Stimulated activated CD8-positive, alpha-beta memory T cell treated with anti-CD3 and anti-CD28 coated beads, Interleukin-4, amount 100 ng/mL, for 48 hours (primary cell): ENCODE measurements around the gene LAMB1.
A peak's percentile ranks its signal among the peaks of the same experiment; 100 is the strongest.
"Not testable (repeated sequence)": the region's sequence is repeated elsewhere in the genome, so short reads cannot be mapped to it uniquely, and the experiment has no call there.

Experiments
- DNase-seq: peaks from one replicate; pipeline ENCODE4 v3.0.0-alpha.2; 2020

LAMB1 gene

GRCh38 chr7:107907790-107908189 is 95.2 kb downstream of the LAMB1 start:
- no peak for DNase-seq

DNA sequence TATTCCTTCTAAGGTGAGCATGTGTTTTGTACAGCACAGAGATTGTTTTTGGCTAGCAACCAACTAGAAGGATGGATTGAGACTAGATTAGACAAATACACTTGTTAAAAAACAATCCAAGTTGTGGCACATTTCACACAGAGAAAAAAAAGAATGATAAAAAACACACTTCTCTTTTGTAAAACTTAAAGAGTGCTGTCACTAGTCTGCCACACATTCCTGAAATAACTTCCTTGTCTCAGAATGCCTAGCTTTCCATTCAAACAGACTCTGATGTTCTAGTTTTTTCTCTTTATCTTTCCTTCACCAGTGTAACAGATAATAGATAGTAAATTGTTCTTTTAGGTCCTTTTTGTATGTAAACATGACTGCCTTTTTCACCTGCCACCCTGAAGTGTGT is 100.6 kb downstream of the LAMB1 start:
- no peak for DNase-seq

DNA sequence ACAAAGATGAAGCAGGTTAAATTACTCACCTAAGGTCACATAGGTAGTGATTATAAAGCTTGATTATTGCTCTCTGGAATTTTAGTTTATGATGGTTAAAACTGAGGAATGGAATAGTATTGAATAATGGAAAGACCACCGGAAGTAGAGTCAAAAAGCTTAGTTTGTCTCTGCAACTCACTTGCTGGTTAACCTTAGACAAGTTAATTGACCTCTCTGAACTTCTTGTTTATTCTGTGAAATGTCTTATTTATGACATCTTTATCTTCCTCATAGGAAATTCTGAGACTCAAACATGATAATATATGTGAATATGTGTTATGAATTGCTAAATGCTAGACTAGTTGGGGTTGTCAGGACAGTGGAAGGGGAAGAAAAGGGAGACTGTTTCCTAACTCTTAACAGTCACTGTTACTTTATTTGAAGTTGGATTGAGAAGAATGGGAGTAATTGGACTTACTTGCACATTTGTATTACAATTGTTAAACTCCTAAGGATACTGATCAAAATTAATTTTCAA is 102.4 kb downstream of the LAMB1 start:
- DNase-seq = no peak

DNA sequence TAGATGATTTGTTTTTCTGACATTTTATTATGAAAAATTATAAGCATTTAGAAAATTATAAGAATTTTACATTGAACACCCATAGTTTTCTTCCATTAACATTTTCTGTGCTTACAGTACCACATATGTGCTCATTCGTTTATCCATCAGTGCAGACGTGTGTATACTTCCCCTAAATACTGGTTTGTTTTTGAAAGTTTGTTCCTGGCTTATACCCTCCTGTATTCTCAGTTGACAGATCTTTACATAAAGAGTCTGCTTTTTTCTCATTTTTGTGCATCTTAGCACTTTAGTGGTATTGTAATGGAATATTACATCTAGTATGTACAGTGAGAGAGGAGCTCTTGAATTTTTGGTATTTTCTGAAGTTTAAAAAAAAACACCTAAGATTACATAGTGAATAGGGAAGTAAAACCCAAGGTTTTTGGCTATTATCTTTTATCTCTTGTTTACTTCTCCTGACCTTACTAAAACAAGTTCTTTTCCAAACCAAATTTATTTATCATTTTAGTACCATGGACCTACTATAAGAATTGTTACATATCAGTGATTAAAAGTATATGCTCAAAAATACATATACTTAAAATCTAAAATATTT is 103.9 kb downstream of the LAMB1 start:
- DNase-seq = no peak

GRCh38 chr7:107892367-107892741 is 110.6 kb downstream of the LAMB1 start:
- not testable (repeated sequence) for DNase-seq

GRCh38 chr7:107891636-107892366 is 111.2 kb downstream of the LAMB1 start:
- DNase-seq = no peak

- peak; percentile 96 for DNase-seq
Observed at GRCh38 chr7:107890962-107891635, 111.9 kb downstream of the LAMB1 start, which contains the start of gene DLD. Gene DLD (plus strand): TSS chr7:107891183. CDS start chr7:107891251, 68 bp downstream.

DNA sequence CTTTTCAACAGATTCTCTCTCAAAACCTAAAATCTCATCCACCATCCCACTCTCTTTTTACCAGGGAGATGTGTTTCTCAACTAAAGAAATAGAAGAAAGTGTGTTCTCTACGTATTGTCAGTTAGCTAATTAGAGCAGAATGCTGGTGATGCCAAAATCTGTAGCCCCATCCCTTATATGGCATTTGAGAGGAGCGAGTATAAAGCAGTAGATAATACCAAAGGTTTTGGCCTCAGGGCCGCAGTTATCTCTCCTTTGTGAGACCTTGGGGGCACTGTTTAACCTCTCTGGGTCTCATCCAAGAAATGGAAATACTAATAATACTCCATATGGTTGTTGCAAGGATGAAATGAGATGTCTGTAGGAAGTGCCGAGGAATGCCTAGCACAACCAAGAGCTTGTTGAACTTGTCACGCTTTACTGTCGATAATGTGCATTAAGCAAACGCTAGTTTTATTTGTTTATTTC is 112.4 kb downstream of the LAMB1 start:
- no peak for DNase-seq

- no peak for DNase-seq
Observed at GRCh38 chr7:107889992-107890391, 113.0 kb downstream of the LAMB1 start.

GRCh38 chr7:107887827-107888226 is 115.1 kb downstream of the LAMB1 start:
- not testable (repeated sequence) for DNase-seq

DNA sequence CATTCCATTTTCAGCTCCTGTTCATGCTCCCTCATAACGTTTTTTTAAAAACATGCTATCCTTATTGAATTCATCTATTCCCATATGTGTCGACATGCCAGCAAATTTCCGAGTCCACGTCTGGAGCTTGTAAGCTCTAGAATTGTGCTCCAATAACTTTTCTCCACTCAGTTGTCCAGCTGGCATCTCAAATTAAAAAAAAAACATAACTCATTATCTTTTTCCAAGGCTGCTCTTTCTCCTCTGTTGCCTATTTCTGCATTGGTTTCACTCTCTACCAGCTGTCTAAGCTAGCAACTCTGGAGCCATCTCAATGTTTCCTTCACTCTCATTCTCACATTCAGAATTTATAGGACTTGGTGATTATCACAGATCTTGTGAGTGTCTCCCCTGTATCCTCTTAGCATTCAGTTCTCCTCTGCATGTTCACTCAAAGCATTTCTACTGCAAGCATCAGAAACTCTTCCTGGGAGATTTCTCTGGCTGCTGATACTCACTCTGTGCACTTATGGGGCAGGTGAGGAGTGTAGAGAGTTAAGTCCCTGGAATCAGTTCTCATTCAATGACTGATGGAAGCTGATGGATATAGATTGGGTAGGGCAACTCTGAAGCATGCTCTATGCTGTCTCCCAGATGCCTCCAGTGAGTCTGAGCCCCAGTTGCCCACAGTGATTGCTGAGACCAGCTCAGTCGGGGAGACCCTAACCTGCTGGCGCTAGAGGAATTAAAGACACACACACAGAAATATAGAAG is 118.7 kb downstream of the LAMB1 start:
- DNase-seq = no peak

GRCh38 chr7:107882766-107883165 is 120.2 kb downstream of the LAMB1 start:
- DNase-seq = no peak

- DNase-seq = no peak
Observed at GRCh38 chr7:107879400-107880035, 123.4 kb downstream of the LAMB1 start.

- DNase-seq = no peak
Observed at GRCh38 chr7:107878636-107879035, 124.3 kb downstream of the LAMB1 start.

DNA sequence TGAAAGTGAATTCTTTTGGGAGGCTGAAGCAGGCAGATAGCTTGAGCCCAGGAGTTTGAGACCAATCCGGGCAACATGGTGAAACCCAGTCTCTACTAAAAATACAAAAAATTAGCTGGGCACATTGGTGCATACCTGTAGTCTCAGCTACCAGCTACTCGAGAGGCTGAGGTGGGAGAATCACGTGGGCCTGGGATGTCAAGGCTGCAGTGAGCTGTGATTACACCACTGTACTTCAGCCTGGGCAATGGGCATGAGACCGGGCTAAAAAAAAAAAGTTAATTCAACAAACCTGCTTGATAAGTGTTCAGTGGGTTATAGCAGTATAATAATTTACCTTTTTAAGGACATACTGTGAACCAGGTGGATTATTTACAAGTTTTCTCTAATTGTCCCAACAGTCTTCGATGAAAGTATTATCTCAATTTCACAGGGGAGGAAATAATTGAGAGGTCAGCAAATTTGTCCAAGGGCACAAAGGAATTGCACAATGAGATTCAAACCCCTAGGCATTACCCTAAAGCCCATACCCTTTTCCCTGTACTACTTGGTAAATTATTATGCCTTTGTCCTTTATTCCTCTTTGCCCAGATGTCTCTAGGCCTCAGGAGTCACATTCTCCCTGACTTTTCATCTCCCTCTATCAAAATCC is 125.1 kb downstream of the LAMB1 start:
- DNase-seq = no peak

DNA sequence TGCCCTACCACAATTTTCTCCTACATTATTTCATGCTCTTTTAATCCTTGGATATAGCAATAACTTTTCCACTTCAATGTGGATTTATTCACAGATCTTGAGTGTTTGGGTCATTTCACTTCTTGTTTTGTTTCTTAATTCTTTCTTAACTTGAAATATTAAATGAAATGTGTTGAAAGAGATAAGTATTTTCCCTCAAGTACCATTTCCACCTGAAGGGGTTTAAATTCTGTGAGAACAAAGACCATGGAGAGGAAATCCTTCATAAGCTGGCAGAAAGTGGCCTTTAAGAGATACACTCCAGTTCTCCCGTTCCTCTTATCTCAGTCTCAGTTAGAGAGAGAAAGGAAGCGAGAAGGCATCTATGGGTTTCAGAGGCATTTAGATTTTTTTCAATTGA is 126.0 kb downstream of the LAMB1 start:
- DNase-seq = no peak

DNA sequence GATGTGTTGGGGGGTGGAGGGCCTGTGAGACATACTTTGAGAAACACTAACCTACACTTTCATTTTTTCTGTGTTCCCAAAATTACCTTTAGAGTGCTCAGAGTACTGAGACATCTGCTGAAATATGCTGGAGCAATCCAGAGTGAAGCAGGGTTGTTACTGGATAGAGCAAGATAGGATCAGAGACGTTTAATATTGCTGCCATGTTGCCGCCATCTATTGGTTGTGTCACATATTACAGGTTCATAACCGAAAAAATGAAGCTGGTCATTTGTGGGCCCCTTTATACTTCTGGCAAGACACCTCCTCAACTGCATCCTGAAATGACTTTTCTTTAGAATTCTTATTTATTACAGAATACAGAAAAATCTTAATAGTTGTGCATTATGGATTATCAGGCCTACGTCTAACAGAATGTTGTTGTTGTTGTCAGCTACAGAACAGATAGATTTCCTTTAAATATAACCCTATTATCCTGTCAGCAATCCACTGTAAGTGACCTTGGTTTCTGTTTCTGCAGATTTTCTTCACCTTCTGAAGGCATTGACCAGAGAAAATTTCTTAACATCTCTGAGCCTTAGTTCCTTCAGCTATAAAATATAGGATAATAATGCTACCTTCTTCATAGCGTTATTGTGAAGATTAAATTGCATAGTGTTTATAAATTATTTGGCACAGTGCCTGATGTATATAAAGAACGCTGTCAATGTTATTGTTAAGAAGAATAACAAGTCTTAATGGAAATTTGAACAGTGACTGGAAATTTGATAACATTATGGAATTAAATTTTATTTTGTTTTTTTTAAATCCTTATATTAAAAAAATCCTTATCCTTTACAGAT is 128.1 kb downstream of the LAMB1 start:
- peak; percentile 43 for DNase-seq

DNA sequence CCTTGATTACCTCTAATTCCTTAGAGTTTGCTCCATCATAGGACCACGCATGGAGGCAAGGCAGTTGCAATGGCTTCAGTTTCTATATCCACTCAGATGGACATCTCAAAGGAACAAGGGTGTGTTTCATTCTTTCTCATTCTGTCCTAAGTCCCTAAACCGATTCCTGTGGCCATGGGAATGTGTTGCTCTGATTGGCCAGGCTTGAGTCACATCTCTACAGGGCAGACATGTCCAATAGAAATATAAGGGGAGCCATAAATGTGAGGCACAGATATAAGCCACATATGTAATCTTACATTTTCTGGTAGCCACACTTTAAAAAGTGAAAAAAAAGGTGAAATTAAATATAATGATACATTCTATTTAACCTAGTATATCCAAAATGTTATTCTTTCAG is 128.8 kb downstream of the LAMB1 start:
- no peak for DNase-seq
